Osteocyte (in vitro differentiated cells): Measurements from ENCODE around the gene MAD2L1BP. TPM values are rescaled to one million over a fixed set of nuclear protein-coding genes. Genes with fewer than 3 reads are reported as not detected.

ENCODE experiments used
- DNase-seq: peaks from one replicate; pipeline ENCODE4 v3.0.0; 2021; ENCODE audit warnings: mixed read lengths; ENCODE audit not compliant: unreplicated experiment; ENCODE audit errors: extremely low spot score
- H3K27ac Mint-ChIP-seq: one replicate; pipeline ENCODE4 v1.8.0; 2021; ENCODE audit warnings: mild to moderate bottlenecking, mixed read lengths; ENCODE audit not compliant: unreplicated experiment
- H3K27me3 Mint-ChIP-seq: one replicate; pipeline ENCODE4 v1.8.0; 2021; ENCODE audit warnings: mixed read lengths; ENCODE audit not compliant: unreplicated experiment
- H3K36me3 Mint-ChIP-seq: one replicate; pipeline ENCODE4 v1.8.0; 2021; ENCODE audit warnings: mixed read lengths; ENCODE audit not compliant: unreplicated experiment
- H3K4me1 Mint-ChIP-seq: one replicate; pipeline ENCODE4 v1.8.0; 2021; ENCODE audit warnings: mixed read lengths; ENCODE audit not compliant: unreplicated experiment
- H3K4me3 Mint-ChIP-seq: one replicate; pipeline ENCODE4 v1.8.0; 2021; ENCODE audit warnings: mild to moderate bottlenecking, moderate library complexity, mixed read lengths; ENCODE audit not compliant: unreplicated experiment
- H3K9me3 Mint-ChIP-seq: one replicate; pipeline ENCODE4 v1.8.0; 2021; ENCODE audit warnings: mixed read lengths; ENCODE audit not compliant: unreplicated experiment
- total RNA-seq: library from RNA; stranded (reverse); gene quantifications from 2 replicates; pipeline ENCODE4 v1.2.1, GENCODE V29; 2021
- TF ChIP-seq, protein P1 (sequence below): fragments of 200-600 bp; sonication (generic); IDR thresholded peaks from 2 replicates; pipeline ENCODE4 v1.5.0; 2021; ENCODE audit warnings: antibody characterized with exemption, mild to moderate bottlenecking, moderate library complexity

The MAD2L1BP gene
- total RNA-seq, 1 donor from 2014 or later = 27.5 TPM

DNA sequence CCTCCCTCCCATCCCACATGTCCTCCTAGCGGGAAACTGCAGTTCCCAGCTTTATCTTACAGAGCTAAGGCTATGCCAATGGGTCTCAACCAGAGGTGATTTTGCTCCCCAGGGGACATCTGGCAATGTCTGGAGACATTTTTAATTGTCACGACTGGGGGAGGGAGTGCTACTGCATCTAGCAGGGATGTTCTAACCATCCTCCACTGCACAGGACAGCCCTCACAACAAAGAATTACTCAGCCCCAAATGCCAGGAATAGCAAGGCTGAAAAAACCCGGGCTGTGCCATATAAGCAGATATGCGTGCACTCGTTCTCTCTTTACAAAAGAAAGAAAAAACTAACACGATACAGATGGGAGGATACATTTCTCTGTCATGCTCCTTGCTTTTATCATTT lies 43.4 kb downstream of the MAD2L1BP start:
- no peaks in the 10 kb centered on the region for H3K9me3 Mint-ChIP-seq
- no peak for DNase-seq
- TF ChIP-seq, protein P1, sequence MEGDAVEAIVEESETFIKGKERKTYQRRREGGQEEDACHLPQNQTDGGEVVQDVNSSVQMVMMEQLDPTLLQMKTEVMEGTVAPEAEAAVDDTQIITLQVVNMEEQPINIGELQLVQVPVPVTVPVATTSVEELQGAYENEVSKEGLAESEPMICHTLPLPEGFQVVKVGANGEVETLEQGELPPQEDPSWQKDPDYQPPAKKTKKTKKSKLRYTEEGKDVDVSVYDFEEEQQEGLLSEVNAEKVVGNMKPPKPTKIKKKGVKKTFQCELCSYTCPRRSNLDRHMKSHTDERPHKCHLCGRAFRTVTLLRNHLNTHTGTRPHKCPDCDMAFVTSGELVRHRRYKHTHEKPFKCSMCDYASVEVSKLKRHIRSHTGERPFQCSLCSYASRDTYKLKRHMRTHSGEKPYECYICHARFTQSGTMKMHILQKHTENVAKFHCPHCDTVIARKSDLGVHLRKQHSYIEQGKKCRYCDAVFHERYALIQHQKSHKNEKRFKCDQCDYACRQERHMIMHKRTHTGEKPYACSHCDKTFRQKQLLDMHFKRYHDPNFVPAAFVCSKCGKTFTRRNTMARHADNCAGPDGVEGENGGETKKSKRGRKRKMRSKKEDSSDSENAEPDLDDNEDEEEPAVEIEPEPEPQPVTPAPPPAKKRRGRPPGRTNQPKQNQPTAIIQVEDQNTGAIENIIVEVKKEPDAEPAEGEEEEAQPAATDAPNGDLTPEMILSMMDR = no peak
- peaks cover 20% of the 10 kb centered on the region for H3K36me3 Mint-ChIP-seq
- peaks cover 4% of the 10 kb centered on the region for H3K4me1 Mint-ChIP-seq
- no peak overlapping the region for H3K4me3 Mint-ChIP-seq
- H3K27ac Mint-ChIP-seq = no peak overlapping the region
- no peaks in the 10 kb centered on the region for H3K27me3 Mint-ChIP-seq

DNA sequence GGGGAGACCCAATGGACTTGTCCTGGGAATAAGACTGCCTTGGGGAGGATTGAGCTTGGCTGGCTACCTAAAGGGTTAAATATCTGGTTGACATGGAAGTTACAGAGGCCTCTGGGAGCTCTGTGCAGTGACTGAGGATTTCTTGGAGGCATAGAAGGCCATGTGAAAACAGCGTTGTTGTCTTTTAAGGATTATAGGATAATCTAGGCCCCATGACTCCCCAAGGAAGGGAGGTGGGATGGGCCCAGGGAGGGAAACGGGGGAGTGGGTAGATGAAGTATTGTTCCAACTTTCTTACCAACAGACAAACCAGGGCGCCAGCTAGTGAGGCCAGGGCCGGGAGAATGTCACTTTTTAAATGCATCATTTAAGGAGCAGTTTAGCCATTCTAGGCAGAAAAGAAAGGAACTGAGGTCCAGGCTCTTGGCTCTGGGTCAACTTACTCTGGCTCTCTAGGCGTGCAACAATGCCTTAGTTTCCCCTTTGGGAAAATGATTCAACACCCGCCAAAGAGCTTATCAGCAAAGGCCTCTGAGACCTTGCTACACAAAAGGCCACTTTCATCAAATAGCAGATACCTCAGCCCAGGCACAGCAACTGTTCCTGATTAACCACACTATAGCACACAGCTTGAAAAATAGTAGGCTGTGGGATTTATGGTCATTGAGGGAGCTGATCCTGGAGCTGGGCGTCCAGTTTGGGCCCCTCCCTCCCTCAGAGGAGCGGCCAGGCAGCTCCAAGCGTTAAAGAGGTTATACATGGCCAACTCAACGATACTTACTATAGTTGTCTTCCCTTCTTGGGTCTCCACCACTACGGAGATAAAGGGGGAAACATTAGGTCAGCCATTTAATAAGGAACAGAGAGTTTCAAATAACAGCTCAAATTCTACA lies 44.9 kb downstream of the MAD2L1BP start:
- no peaks in the 10 kb centered on the region for H3K9me3 Mint-ChIP-seq
- peaks cover 4% of the 10 kb centered on the region for H3K4me1 Mint-ChIP-seq
- H3K36me3 Mint-ChIP-seq = peaks cover 15% of the 10 kb centered on the region
- H3K27ac Mint-ChIP-seq = no peak overlapping the region
- TF ChIP-seq, protein P1 = no peak
- H3K4me3 Mint-ChIP-seq = no peak overlapping the region
- no peak for DNase-seq
- H3K27me3 Mint-ChIP-seq = no peaks in the 10 kb centered on the region

DNA sequence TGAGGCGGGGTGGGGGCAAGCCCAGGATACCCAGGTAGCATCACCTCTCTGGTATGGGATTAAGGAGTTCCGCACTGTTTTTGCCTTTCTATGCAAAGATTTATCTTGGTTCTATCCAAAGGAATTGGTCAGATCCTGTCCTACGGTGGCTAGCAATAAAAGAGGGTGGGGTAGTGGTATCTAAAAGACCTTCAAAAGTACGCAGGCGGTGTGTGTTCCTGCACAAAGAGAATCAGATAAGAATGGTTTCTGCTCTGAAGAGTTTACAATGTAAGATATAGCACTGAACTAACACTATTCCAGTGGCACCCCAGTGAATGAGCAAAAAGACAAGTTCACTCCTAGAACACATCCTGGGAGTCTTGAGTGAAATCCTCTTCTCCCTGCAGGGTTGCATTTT lies 45.7 kb downstream of the MAD2L1BP start:
- Mint-ChIP-seq H3K4me1 (peaks cover 10% of the 10 kb centered on the region), H3K36me3 (peaks cover 12% of the 10 kb centered on the region), H3K4me3 (no peak overlapping the region), H3K9me3 (no peaks in the 10 kb centered on the region), H3K27me3 (no peaks in the 10 kb centered on the region), H3K27ac (no peak overlapping the region)
- TF ChIP-seq, protein P1 = no peak
- DNase-seq = no peak

DNA sequence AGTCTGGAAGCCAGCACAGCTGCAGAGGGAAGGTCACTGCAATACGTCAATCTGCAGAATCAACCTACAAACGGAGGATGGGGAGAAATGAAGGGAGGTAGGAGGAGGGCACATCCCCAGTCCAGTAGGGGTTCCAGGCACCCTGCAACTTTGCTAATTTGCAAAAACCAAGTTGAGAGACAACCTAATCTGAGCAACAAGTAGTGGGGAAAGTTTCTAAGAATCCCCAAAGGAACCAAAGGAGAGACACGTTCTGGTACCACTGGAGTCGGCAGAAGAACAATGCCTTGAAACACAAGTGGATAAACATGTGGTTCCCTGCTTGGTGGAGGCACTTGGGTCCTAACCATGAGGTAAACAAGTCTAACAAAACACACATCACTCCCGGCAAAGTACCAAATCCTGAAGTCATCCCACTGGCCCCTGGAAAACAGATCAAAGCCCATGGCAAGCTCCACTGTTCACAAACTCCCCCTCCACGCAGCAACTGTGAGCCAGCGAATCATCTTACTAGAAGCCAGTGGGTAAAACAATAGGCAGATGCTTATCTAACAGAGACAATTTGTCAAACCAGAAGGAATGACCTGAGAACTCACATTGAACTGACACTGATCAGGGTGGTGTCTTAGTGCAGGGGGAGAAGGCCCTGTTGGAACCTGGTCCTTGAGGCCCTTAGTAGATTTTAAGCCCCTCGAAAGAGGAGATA lies 47.2 kb downstream of the MAD2L1BP start:
- Mint-ChIP-seq H3K27me3 (no peaks in the 10 kb centered on the region), H3K36me3 (peaks cover 7% of the 10 kb centered on the region), H3K4me1 (peaks cover 20% of the 10 kb centered on the region), H3K9me3 (no peaks in the 10 kb centered on the region), H3K4me3 (no peak overlapping the region), H3K27ac (no peak overlapping the region)
- DNase-seq = no peak
- TF ChIP-seq, protein P1 = no peak
